HepG2 (cell line): ENCODE data around the gene FGF21. TPM values are rescaled to one million over a fixed set of nuclear protein-coding genes. Genes with fewer than 3 reads are reported as not detected.
A peak's percentile ranks its signal among the peaks of the same experiment; 100 is the strongest.

Experiments
- ATAC-seq: fragments of 200-7000 bp; cut with Tn5 transposase; 3 replicates; pipeline ENCODE4 v1.9.1; 2020; ENCODE audit warnings: mild to moderate bottlenecking, moderate library complexity
- BruUV-seq: library from RNA; stranded (reverse); fragments of 400-500 nt; replicated peaks from 2 replicates; lab custom pipeline; 2021; lab: Mats Ljungman, UMichigan
- CTCF ChIA-PET: fragments of 300-600 bp; formaldehyde crosslinking; extraction: SDS; loops from one replicate; lab custom pipeline; 2021; ENCODE audit warnings: low total read pairs, inconsistent platforms, low intra/inter-chr PET ratio; lab: Yijun Ruan, JAX
- POLR2A ChIA-PET: fragments of 350-600 bp; sonication (Branson Sonifier 250); formaldehyde crosslinking; loops from one replicate; lab custom pipeline; 2020; ENCODE audit warnings: antibody characterized with exemption, inconsistent platforms; lab: Yijun Ruan, JAX
- DNase-seq: peaks from one replicate; pipeline ENCODE4 v3.0.0-alpha.2; 2015; ENCODE audit warnings: low spot score
- FAIRE-seq: peaks from 3 replicates; lab custom pipeline; 2011; peaks lifted over from hg19 to GRCh38; lab: Jason Lieb, UNC
- H2AFZ ChIP-seq: one replicate; pipeline ENCODE4 v1.6.1; 2011; ENCODE audit warnings: low read length, inconsistent platforms
- H3K27ac ChIP-seq: fragments of 300-600 bp; 3 replicates; pipeline ENCODE4 v1.8.0; 2011; ENCODE audit warnings: mixed run types, mild to moderate bottlenecking, mixed read lengths, low read length, inconsistent platforms; ENCODE audit not compliant: insufficient read depth; ENCODE audit errors: extremely low read length
- H3K27me3 ChIP-seq, 2 experiments: fragments of 200-600 bp in 1 of 2; 2 replicates in 1 of 2; 3 replicates in 1 of 2; pipeline versions ENCODE4 v1.6.0 to v1.8.0; 2011; ENCODE audit warnings: low read length in 2 of 2, mild to moderate bottlenecking in 2 of 2, moderate library complexity in 2 of 2, inconsistent platforms in 1 of 2; ENCODE audit not compliant: insufficient read depth in 2 of 2, control insufficient read depth in 1 of 2
- H3K36me3 ChIP-seq, 2 experiments: fragments of 200-600 bp in 1 of 2; replicated peaks in 1 of 2; 2 replicates in 1 of 2; 3 replicates in 1 of 2; pipeline versions ENCODE4 v1.5.1 to v1.8.0; 2011; ENCODE audit warnings: low read length in 2 of 2, inconsistent platforms in 1 of 2; ENCODE audit not compliant: insufficient read depth in 2 of 2, control insufficient read depth in 1 of 2
- H3K4me1 ChIP-seq: 2 replicates; pipeline ENCODE4 v1.5.1; 2012; ENCODE audit warnings: low read length, inconsistent platforms; ENCODE audit not compliant: insufficient read depth
- H3K4me2 ChIP-seq: 2 replicates; pipeline ENCODE4 v1.6.0; 2011; ENCODE audit warnings: low read depth, low read length, inconsistent platforms
- H3K4me3 ChIP-seq, 3 experiments: fragments of 200-600 bp in 1 of 3; sonication (generic), shearing (Covaris generic) in 1 of 3; replicated peaks in 1 of 3; 2 replicates each; pipeline ENCODE4 v1.5.1; 2011 to 2016; ENCODE audit warnings: low read length in 3 of 3, inconsistent platforms in 2 of 3, low read depth in 2 of 3, mild to moderate bottlenecking in 2 of 3, control low read depth in 1 of 3, mixed read lengths in 1 of 3; ENCODE audit not compliant: insufficient read depth in 1 of 3
- H3K79me2 ChIP-seq: one replicate; pipeline ENCODE4 v1.6.1; 2011; ENCODE audit warnings: low read length, inconsistent platforms; ENCODE audit not compliant: insufficient read depth
- H3K9ac ChIP-seq: 2 replicates; pipeline ENCODE4 v1.6.0; 2011; ENCODE audit warnings: mild to moderate bottlenecking, low read depth, low read length, inconsistent platforms; ENCODE audit not compliant: insufficient read depth
- H3K9me3 ChIP-seq: 2 replicates; pipeline ENCODE4 v1.5.1; 2012; ENCODE audit warnings: mild to moderate bottlenecking, low read length
- H4K20me1 ChIP-seq: 2 replicates; pipeline ENCODE4 v1.6.0; 2011; ENCODE audit warnings: inconsistent platforms, mild to moderate bottlenecking, low read length, moderate library complexity; ENCODE audit not compliant: insufficient read depth
- AGO1 ChIP-seq: fragments of 200-400 bp; formaldehyde crosslinking; IDR thresholded peaks from 2 replicates; pipeline ENCODE4 v1.6.1; 2017; ENCODE audit warnings: mild to moderate bottlenecking, low read depth, low read length, moderate library complexity; ENCODE audit not compliant: poor library complexity, severe bottlenecking
- DDIT3 ChIP-seq: sonication (generic); formaldehyde crosslinking; IDR thresholded peaks from 2 replicates; pipeline ENCODE4 v1.4.0; 2020; ENCODE audit warnings: mild to moderate bottlenecking, missing genetic modification reagents
- HNF1B ChIP-seq: sonication (generic); formaldehyde crosslinking; IDR thresholded peaks from 2 replicates; pipeline ENCODE4 v1.5.1; 2020; ENCODE audit warnings: mild to moderate bottlenecking, moderate library complexity, missing genetic modification reagents
- MAFF ChIP-seq: IDR thresholded peaks from 2 replicates; pipeline ENCODE4 v1.6.1; 2011; ENCODE audit warnings: low read depth, low read length, improper control_type of control experiment
- MED8 ChIP-seq: sonication (generic); formaldehyde crosslinking; IDR thresholded peaks from 2 replicates; pipeline ENCODE4 v1.8.1; 2023; ENCODE audit warnings: mild to moderate bottlenecking, missing genetic modification reagents; ENCODE audit not compliant: insufficient replicate concordance
- SALL2 ChIP-seq: sonication (generic); formaldehyde crosslinking; IDR thresholded peaks from 2 replicates; pipeline ENCODE4 v1.8.1; 2023; ENCODE audit warnings: mild to moderate bottlenecking, missing genetic modification reagents, inconsistent platforms
- ZFP90 ChIP-seq: sonication (generic); formaldehyde crosslinking; IDR thresholded peaks from 2 replicates; pipeline ENCODE4 v1.8.0; 2022; ENCODE audit warnings: missing genetic modification reagents, mild to moderate bottlenecking, inconsistent platforms, borderline replicate concordance
- ZNF331 ChIP-seq: sonication (generic); formaldehyde crosslinking; IDR thresholded peaks from 2 replicates; pipeline ENCODE4 v1.4.0; 2020; ENCODE audit warnings: missing genetic modification reagents
- ZNF678 ChIP-seq: sonication (generic); formaldehyde crosslinking; IDR thresholded peaks from 2 replicates; pipeline ENCODE4 v1.4.0; 2020; ENCODE audit warnings: mild to moderate bottlenecking, missing genetic modification reagents
- ZNF784 ChIP-seq: sonication (generic); formaldehyde crosslinking; IDR thresholded peaks from 2 replicates; pipeline ENCODE4 v1.5.1; 2020; ENCODE audit warnings: missing genetic modification reagents, mild to moderate bottlenecking, borderline replicate concordance
- WGBS: methylation state at CpG from one replicate; pipeline ENCODE4 v1.1.6; 2017; ENCODE audit warnings: low lambda C conversion rate; 5-methylcytosine and 5-hydroxymethylcytosine counted together
- in situ Hi-C: cut with HindIII; loops from 2 replicates; pipeline ENCODE4 v1.10.0; 2017; ENCODE audit warnings: low pct_unique_long_range_greater_than_20kb; ENCODE audit not compliant: extremely low pct_ligation_motif_present
- intact Hi-C: fragments of 100-400 bp; cut with micrococcal nuclease; formaldehyde crosslinking; loops from one replicate; pipeline ENCODE4 v1.10.0; 2022; ENCODE audit not compliant: unreplicated experiment
- polyA plus RNA-seq, 8 experiments: library from polyadenylated mRNA; depleted of rRNA in 3 of 8; stranded (reverse) in 7 of 8; unstranded in 1 of 8; fragments of >200 nt; fragmentation: Illumina TruSeq in 4 of 8; extraction: Trizol in 4 of 8; gene quantifications; 2 replicates each; pipeline versions ENCODE4 v1.2.1 to v1.2.3, GENCODE V29; 2011 to 2016; ENCODE audit warnings: low read depth in 4 of 8, missing spikeins in 1 of 8, mixed read lengths in 1 of 8; ENCODE audit not compliant: insufficient read depth in 1 of 8
- total RNA-seq, 5 experiments: library from RNA; depleted of rRNA; stranded (reverse); fragments of >200 nt; fragmentation: Illumina TruSeq; extraction: Trizol; gene quantifications; 2 replicates each; pipeline ENCODE4 v1.2.3, GENCODE V29; 2016; ENCODE audit warnings: low read depth in 1 of 5
- TF ChIP-seq, protein P1 (sequence below): sonication (generic); formaldehyde crosslinking; IDR thresholded peaks from 2 replicates; pipeline ENCODE4 v1.5.0; 2020; ENCODE audit warnings: mild to moderate bottlenecking, low read depth, missing genetic modification reagents, borderline replicate concordance
- TF ChIP-seq, protein P2 (sequence below): sonication (generic); formaldehyde crosslinking; IDR thresholded peaks from 2 replicates; pipeline ENCODE4 v1.5.1; 2020; ENCODE audit warnings: missing genetic modification reagents, mild to moderate bottlenecking, borderline replicate concordance
- TF ChIP-seq, protein P3 (sequence below): sonication (generic); formaldehyde crosslinking; IDR thresholded peaks from 2 replicates; pipeline ENCODE4 v1.5.0; 2020; ENCODE audit warnings: mild to moderate bottlenecking, missing genetic modification reagents

FGF21 gene
- total and polyA plus RNA-seq, 2 of the 13 experiments (the other 11 are each of a cell fraction or from before 2014, with no cell fraction given): 0.17 TPM; not detected in 1

- peaks cover 29% of the 10 kb centered on the region for H3K4me1 ChIP-seq
- intact Hi-C loops: loop anchor here (1.0 kb wide), 1 partner anchor 40 kb away; no protein-coding TSS in a partner anchor
- peak overlapping the region in 2 of 3 experiments; percentile 22 to 44; a peak in 3 of 6 replicates for H3K4me3 ChIP-seq
- no peak overlapping the region for H3K27ac ChIP-seq
- DNase-seq (no peak), ATAC-seq (peak; percentile 13), FAIRE-seq (no peak)
- ChIA-PET CTCF (interaction anchor here (0.8 to 1.1 kb wide), 3 partner anchors 40 to 47 kb away, joined by 3 to 7 read pairs (median 3); partner anchors contain the start of gene HSD17B14), POLR2A (interaction anchor here (0.9 to 2.3 kb wide), 8 partner anchors 11 to 174 kb away, joined by 3 to 53 read pairs (median 4); partner anchors contain the start of gene PPP1R15A)
- no peaks in the 10 kb centered on the region for H3K36me3 ChIP-seq
- no peaks in the 10 kb centered on the region for H4K20me1 ChIP-seq
- no peaks in the 10 kb centered on the region for H3K9me3 ChIP-seq
- peak overlapping the region; percentile 61; the same call in 1 of the 2 replicates for H3K9ac ChIP-seq
- H3K79me2 ChIP-seq: no peaks in the 10 kb centered on the region
- H3K4me2 ChIP-seq: peak overlapping the region; percentile 61
- H2AFZ ChIP-seq: no peak overlapping the region
- in situ Hi-C loops: loop anchor here (5.0 kb wide), 1 partner anchor 42 kb away; the partner anchor contains the start of gene HSD17B14
- no peaks in the 10 kb centered on the region for H3K27me3 ChIP-seq
- BruUV-seq: no TSS peak
- WGBS: 25% methylated on average over 1 of the region's 2 CpGs
- TF ChIP-seq DDIT3 (CRISPR knock-in tag) (no peak), SALL2 (CRISPR knock-in tag) (no peak), ZNF331 (CRISPR knock-in tag) (no peak), HNF1B (peak; percentile 9; the same call in 1 of the 2 replicates), ZNF784 (CRISPR knock-in tag) (no peak), ZFP90 (CRISPR knock-in tag) (no peak), ZNF678 (CRISPR knock-in tag) (no peak), MED8 (CRISPR knock-in tag) (no peak), AGO1 (no peak), MAFF (no peak)
- TF ChIP-seq, protein P1, sequence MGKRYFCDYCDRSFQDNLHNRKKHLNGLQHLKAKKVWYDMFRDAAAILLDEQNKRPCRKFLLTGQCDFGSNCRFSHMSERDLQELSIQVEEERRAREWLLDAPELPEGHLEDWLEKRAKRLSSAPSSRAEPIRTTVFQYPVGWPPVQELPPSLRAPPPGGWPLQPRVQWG (CRISPR knock-in tag): no peak
- TF ChIP-seq, protein P2, sequence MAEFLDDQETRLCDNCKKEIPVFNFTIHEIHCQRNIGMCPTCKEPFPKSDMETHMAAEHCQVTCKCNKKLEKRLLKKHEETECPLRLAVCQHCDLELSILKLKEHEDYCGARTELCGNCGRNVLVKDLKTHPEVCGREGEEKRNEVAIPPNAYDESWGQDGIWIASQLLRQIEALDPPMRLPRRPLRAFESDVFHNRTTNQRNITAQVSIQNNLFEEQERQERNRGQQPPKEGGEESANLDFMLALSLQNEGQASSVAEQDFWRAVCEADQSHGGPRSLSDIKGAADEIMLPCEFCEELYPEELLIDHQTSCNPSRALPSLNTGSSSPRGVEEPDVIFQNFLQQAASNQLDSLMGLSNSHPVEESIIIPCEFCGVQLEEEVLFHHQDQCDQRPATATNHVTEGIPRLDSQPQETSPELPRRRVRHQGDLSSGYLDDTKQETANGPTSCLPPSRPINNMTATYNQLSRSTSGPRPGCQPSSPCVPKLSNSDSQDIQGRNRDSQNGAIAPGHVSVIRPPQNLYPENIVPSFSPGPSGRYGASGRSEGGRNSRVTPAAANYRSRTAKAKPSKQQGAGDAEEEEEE (CRISPR knock-in tag): no peak
- TF ChIP-seq, protein P3, sequence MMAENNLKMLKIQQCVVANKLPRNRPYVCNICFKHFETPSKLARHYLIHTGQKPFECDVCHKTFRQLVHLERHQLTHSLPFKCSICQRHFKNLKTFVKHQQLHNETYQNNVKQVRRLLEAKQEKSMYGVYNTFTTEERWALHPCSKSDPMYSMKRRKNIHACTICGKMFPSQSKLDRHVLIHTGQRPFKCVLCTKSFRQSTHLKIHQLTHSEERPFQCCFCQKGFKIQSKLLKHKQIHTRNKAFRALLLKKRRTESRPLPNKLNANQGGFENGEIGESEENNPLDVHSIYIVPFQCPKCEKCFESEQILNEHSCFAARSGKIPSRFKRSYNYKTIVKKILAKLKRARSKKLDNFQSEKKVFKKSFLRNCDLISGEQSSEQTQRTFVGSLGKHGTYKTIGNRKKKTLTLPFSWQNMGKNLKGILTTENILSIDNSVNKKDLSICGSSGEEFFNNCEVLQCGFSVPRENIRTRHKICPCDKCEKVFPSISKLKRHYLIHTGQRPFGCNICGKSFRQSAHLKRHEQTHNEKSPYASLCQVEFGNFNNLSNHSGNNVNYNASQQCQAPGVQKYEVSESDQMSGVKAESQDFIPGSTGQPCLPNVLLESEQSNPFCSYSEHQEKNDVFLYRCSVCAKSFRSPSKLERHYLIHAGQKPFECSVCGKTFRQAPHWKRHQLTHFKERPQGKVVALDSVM (CRISPR knock-in tag): no peak
These were observed 40.4 kb downstream of the FGF21 start for GRCh38 chr19:48795685-48796070.
